Astrocyte (in vitro differentiated cells and primary cell): ENCODE measurements around the gene POU2F3.

Experiments
- EZH2 ChIP-seq: IDR thresholded peaks from 2 replicates; pipeline ENCODE4 v1.6.1; 2012; ENCODE audit warnings: mild to moderate bottlenecking, low read length, inconsistent platforms; ENCODE audit not compliant: insufficient read depth
- TF ChIP-seq, protein P1 (sequence below): IDR thresholded peaks from 2 replicates; pipeline ENCODE4 v1.5.1; 2011; ENCODE audit warnings: low read depth, mild to moderate bottlenecking, inconsistent platforms, low read length, moderate library complexity; ENCODE audit not compliant: insufficient read depth

DNA sequence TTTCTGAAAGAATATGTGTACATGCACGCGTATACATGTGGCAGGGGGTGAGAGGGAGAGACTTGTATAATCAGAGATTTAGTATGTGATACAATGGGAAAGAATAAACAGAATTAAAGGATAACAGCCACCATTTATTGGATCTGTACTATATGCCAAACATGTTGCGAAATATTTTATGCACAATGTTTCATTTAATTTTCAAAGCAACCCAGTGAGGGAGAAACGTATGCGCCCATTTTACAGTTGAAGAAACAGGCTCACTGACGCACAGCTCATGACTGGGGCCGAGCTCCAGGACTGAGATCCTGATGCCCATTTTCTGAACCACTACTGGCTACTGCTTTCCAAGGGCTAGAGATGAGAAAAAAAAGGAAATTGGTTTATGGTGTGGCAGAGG, 32.4 kb upstream of the POU2F3 start:
- TF ChIP-seq, protein P1, sequence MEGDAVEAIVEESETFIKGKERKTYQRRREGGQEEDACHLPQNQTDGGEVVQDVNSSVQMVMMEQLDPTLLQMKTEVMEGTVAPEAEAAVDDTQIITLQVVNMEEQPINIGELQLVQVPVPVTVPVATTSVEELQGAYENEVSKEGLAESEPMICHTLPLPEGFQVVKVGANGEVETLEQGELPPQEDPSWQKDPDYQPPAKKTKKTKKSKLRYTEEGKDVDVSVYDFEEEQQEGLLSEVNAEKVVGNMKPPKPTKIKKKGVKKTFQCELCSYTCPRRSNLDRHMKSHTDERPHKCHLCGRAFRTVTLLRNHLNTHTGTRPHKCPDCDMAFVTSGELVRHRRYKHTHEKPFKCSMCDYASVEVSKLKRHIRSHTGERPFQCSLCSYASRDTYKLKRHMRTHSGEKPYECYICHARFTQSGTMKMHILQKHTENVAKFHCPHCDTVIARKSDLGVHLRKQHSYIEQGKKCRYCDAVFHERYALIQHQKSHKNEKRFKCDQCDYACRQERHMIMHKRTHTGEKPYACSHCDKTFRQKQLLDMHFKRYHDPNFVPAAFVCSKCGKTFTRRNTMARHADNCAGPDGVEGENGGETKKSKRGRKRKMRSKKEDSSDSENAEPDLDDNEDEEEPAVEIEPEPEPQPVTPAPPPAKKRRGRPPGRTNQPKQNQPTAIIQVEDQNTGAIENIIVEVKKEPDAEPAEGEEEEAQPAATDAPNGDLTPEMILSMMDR, result no peak
- no peak for TF ChIP-seq EZH2
